ENCODE data around the gene PRDX6. TPM values are rescaled to one million over a fixed set of nuclear protein-coding genes. Genes with fewer than 3 reads are reported as not detected.
"Not testable (repeated sequence)": the region's sequence is repeated elsewhere in the genome, so short reads cannot be mapped to it uniquely, and the experiment has no call there.

The PRDX6 gene
- total and polyA plus RNA-seq, 5 donors = 638 to 760 (median 688) TPM

- no peak for DNase-seq
- no peaks in the 10 kb centered on the region for H3K9me3 ChIP-seq (ENCODE audit: control insufficient read depth, low read length)
- H3K4me1 ChIP-seq (ENCODE audit: control insufficient read depth, insufficient read depth, low read length) = no peaks in the 10 kb centered on the region
- no peak overlapping the region for H3K27ac ChIP-seq (ENCODE audit: low read length)
- no peak overlapping the region for H3K4me3 ChIP-seq (ENCODE audit: low read length)
- no peak for ATAC-seq
- intact Hi-C loops (cut with DNase I) = no loop called here
- WGBS = 92% methylated on average over 4 of the region's 4 CpGs
- no peaks in the 10 kb centered on the region for H3K27me3 ChIP-seq (ENCODE audit: control insufficient read depth, insufficient read depth)
These were observed 9.7 kb upstream of the PRDX6 start for GRCh38 chr1:173467426-173467825.

DNA sequence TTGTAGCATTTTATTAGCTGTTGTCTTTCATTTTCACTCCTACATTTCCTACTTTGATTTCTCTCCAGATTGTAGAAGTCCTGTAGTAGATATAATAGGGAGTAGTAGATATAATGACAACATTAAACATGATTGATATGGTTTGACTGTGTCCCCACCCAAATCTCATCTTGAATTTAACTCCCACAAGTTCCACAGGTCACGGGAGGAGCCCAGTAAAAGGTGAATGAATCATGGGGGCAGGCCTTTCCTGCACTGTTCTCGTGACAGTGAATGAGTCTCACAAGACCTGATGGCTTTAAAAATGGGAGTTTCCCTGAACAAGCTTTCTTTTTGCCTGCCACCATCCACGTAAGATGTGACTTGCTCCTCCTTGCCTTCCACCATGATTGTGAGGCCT is 7.5 kb upstream of the PRDX6 start:
- DNase-seq (no peak), ATAC-seq (no peak)
- Histone ChIP-seq H3K9me3 (ENCODE audit: control insufficient read depth, low read length) (no peaks in the 10 kb centered on the region), H3K27me3 (ENCODE audit: control insufficient read depth, insufficient read depth) (no peaks in the 10 kb centered on the region), H3K4me1 (ENCODE audit: control insufficient read depth, insufficient read depth, low read length) (no peaks in the 10 kb centered on the region), H3K27ac (ENCODE audit: low read length) (no peak overlapping the region), H3K4me3 (ENCODE audit: low read length) (no peak overlapping the region)
- intact Hi-C loops (cut with DNase I) = loop anchor here in 1 of 4 donors (10.0 kb wide), 1 partner anchor 245 kb away; the partner anchor contains the start of gene KLHL20
- 92% methylated on average over 3 of the region's 3 CpGs for WGBS

- DNase-seq = no peak
- intact Hi-C loops (cut with DNase I) = loop anchor here in 1 of 4 donors (10.0 kb wide), 1 partner anchor 244 kb away; the partner anchor contains the start of gene KLHL20
These were observed 6.5 kb upstream of the PRDX6 start for GRCh38 chr1:173470608-173471007.

DNA sequence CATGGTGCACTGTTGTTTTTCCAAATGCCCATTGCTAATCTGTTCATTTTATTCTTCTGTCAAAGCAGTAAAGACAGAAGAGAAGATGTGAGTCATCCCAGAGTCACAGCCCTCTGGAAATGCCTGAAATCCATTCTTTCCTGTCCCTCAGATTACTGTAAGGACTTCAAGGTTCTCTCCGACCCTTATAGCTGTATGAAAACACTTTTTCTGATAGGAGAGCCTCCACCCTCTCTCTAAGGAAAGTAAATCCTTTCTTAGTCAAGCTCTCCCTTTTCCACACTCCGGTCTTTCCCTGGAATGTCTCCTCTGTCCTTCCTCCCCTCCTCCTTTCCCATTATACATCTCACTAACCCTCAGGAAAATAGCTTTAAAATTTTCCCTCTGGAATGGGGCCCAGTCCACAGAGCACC is 3.5 kb upstream of the PRDX6 start:
- H3K4me1 ChIP-seq (ENCODE audit: control insufficient read depth, insufficient read depth, low read length) = no peaks in the 10 kb centered on the region
- intact Hi-C loops (cut with DNase I) = loop anchor here in 1 of 4 donors (10.0 kb wide), 1 partner anchor 241 kb away; the partner anchor contains the start of gene KLHL20
- no peak overlapping the region for H3K4me3 ChIP-seq (ENCODE audit: low read length)
- no peak for DNase-seq
- WGBS = 60% methylated on average over 2 of the region's 2 CpGs
- ATAC-seq = no peak
- no peaks in the 10 kb centered on the region for H3K9me3 ChIP-seq (ENCODE audit: control insufficient read depth, low read length)
- H3K27ac ChIP-seq (ENCODE audit: low read length) = no peak overlapping the region
- no peaks in the 10 kb centered on the region for H3K27me3 ChIP-seq (ENCODE audit: control insufficient read depth, insufficient read depth)

More at GRCh38 chr1:173470608-173471007, 6.5 kb upstream of the PRDX6 start:
- Histone ChIP-seq H3K4me1 (ENCODE audit: control insufficient read depth, insufficient read depth, low read length) (no peaks in the 10 kb centered on the region), H3K27ac (ENCODE audit: low read length) (no peak overlapping the region), H3K4me3 (ENCODE audit: low read length) (no peak overlapping the region), H3K9me3 (ENCODE audit: control insufficient read depth, low read length) (no peaks in the 10 kb centered on the region), H3K27me3 (ENCODE audit: control insufficient read depth, insufficient read depth) (no peaks in the 10 kb centered on the region)
- no peak for ATAC-seq
- WGBS = 96% methylated on average over 4 of the region's 4 CpGs

- no peaks in the 10 kb centered on the region for H3K27me3 ChIP-seq (ENCODE audit: control insufficient read depth, insufficient read depth)
- no peaks in the 10 kb centered on the region for H3K4me1 ChIP-seq (ENCODE audit: control insufficient read depth, insufficient read depth, low read length)
- DNase-seq (peak in 1 of 3 donors; percentile 9), ATAC-seq (no peak)
- H3K27ac ChIP-seq (ENCODE audit: low read length) = peak overlapping the region; percentile 61
- 89% methylated on average over 5 of the region's 5 CpGs for WGBS
- H3K9me3 ChIP-seq (ENCODE audit: control insufficient read depth, low read length) = no peaks in the 10 kb centered on the region
- no peak overlapping the region for H3K4me3 ChIP-seq (ENCODE audit: low read length)
- intact Hi-C loops (cut with DNase I) = loop anchor here in 1 of 4 donors (10.0 kb wide), 1 partner anchor 241 kb away; the partner anchor contains the start of gene KLHL20
These were observed 2.9 kb upstream of the PRDX6 start for GRCh38 chr1:173474097-173474779.

DNA sequence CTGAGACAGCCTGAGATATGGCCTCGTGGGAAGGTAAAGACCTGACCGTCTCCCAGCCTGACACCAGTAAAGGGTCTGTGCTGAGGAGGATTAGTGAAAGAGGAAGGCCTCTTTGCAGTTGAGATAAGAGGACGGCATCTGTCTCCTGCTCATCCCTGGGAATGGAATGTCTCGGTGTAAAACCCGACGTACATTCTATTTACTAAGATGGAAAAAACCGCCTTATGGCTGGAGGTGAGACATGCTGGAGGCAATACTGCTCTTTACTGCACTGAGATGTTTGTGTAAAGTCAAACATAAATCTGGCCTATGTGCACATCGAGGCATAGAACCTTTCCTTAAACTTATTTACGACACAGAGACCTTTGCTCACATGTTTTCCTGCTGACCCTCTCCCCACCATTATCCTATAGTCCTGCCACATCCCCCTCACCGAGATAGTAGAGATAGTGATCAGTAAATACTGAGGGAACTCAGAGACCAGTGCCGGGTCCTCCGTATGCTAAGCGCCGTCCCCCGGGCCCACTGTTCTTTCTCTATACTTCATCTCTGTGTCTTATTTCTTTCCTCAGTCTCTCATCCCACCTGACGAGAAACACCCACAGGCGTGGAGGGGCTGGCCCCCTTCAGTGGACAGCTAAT is 2.2 kb upstream of the PRDX6 start:
- H3K4me1 ChIP-seq (ENCODE audit: control insufficient read depth, insufficient read depth, low read length); ATAC-seq; H3K27me3 ChIP-seq (ENCODE audit: control insufficient read depth, insufficient read depth); H3K9me3 ChIP-seq (ENCODE audit: control insufficient read depth, low read length); H3K4me3 ChIP-seq (ENCODE audit: low read length): not testable (repeated sequence)
- DNase-seq = peak in 1 of 3 donors; percentile 47
- intact Hi-C loops (cut with DNase I) = loop anchor here in 2 of 4 donors (5.0 to 10.0 kb wide), 2 partner anchors 43 to 240 kb away; partner anchors contain the start of gene KLHL20 (in 1 of the 2)
- peak overlapping the region; percentile 61 for H3K27ac ChIP-seq (ENCODE audit: low read length)
- 57% methylated on average over 17 of the region's 17 CpGs for WGBS

GRCh38 chr1:173475564-173476196 is 1.5 kb upstream of the PRDX6 start:
- Histone ChIP-seq H3K9me3 (ENCODE audit: control insufficient read depth, low read length) (no peaks in the 10 kb centered on the region), H3K4me1 (ENCODE audit: control insufficient read depth, insufficient read depth, low read length) (no peaks in the 10 kb centered on the region), H3K27ac (ENCODE audit: low read length) (peak overlapping the region; percentile 90), H3K4me3 (ENCODE audit: low read length) (peak overlapping the region; percentile 71), H3K27me3 (ENCODE audit: control insufficient read depth, insufficient read depth) (no peaks in the 10 kb centered on the region)
- WGBS = 30% methylated on average over 5 of the region's 5 CpGs
- intact Hi-C loops (cut with DNase I) = loop anchor here in 2 of 4 donors (5.0 to 10.0 kb wide), 2 partner anchors 43 to 239 kb away; partner anchors contain the start of gene KLHL20 (in 1 of the 2)
- ATAC-seq (no peak), DNase-seq (peak in 1 of 3 donors; percentile 52)

GRCh38 chr1:173476197-173476664 is 904 bp upstream of the PRDX6 start:
- Histone ChIP-seq H3K4me1 (ENCODE audit: control insufficient read depth, insufficient read depth, low read length) (no peaks in the 10 kb centered on the region), H3K9me3 (ENCODE audit: control insufficient read depth, low read length) (no peaks in the 10 kb centered on the region), H3K27me3 (ENCODE audit: control insufficient read depth, insufficient read depth) (no peaks in the 10 kb centered on the region), H3K4me3 (ENCODE audit: low read length) (peak overlapping the region; percentile 71), H3K27ac (ENCODE audit: low read length) (peak overlapping the region; percentile 96)
- intact Hi-C loops (cut with DNase I) = loop anchor here in 2 of 4 donors (5.0 to 10.0 kb wide), 2 partner anchors 44 to 239 kb away; partner anchors contain the start of gene KLHL20 (in 1 of the 2)
- DNase-seq (no peak), ATAC-seq (no peak)
- 28% methylated on average over 5 of the region's 5 CpGs for WGBS

- intact Hi-C loops (cut with DNase I) = loop anchor here in 2 of 4 donors (5.0 to 10.0 kb wide), 2 partner anchors 44 to 238 kb away; partner anchors contain the start of gene KLHL20 (in 1 of the 2)
- DNase-seq = peak; percentile 92 to 97 (median 97)
- Histone ChIP-seq H3K9me3 (ENCODE audit: control insufficient read depth, low read length) (no peaks in the 10 kb centered on the region), H3K27me3 (ENCODE audit: control insufficient read depth, insufficient read depth) (no peaks in the 10 kb centered on the region), H3K27ac (ENCODE audit: low read length) (peak overlapping the region; percentile 96), H3K4me3 (ENCODE audit: low read length) (peak overlapping the region; percentile 71), H3K4me1 (ENCODE audit: control insufficient read depth, insufficient read depth, low read length) (peaks cover 4% of the 10 kb centered on the region)
- WGBS = under 1% methylated on average over 62 of the region's 62 CpGs
- ATAC-seq = peak; percentile 91 to 93
These were observed 360 bp upstream of the PRDX6 start for GRCh38 chr1:173476665-173477285.

DNA sequence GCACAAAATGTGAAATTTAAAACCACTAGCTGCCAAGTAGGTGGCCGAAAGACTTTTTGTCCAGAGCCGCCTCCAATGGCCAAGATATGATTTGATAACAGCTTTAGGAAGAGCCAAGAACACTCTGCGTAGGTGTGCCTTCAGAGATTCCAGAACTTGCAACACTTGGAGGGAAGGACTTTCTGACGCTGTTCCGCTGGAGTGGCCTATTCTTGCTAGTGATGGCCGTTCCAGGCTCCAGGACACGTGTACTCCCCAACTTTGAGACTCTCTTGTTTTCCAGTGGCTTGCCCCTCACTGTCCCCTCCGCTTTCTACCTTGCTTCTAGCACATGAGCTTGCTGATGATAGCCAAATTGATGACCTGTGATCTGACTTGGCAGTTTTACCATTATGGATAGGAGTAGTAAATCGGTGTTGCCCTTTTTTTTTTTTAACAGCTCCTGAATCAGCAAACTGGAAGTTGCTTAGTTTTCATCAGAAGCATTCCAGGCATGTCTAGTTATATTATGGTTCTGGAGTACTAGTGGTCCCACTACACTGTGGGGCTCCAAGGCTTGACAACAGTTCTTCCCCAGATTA is 1.0 kb downstream of the PRDX6 start:
- Histone ChIP-seq H3K4me1 (ENCODE audit: control insufficient read depth, insufficient read depth, low read length) (peaks cover 4% of the 10 kb centered on the region), H3K4me3 (ENCODE audit: low read length) (peak overlapping the region; percentile 78), H3K27ac (ENCODE audit: low read length) (peak overlapping the region; percentile 92), H3K27me3 (ENCODE audit: control insufficient read depth, insufficient read depth) (no peaks in the 10 kb centered on the region), H3K9me3 (ENCODE audit: control insufficient read depth, low read length) (no peaks in the 10 kb centered on the region)
- ATAC-seq (peak; percentile 77 to 82), DNase-seq (peak; percentile 61 to 77 (median 75))
- 3% methylated on average over 9 of the region's 9 CpGs for WGBS
- intact Hi-C loops (cut with DNase I) = loop anchor here in 2 of 4 donors (5.0 to 10.0 kb wide), 2 partner anchors 46 to 237 kb away; partner anchors contain the start of gene KLHL20 (in 1 of the 2)

All from right cardiac atrium (tissue), 5 donors.